CD4-positive, alpha-beta T cell (primary cell): ENCODE results near the gene TBCD. TPM values are rescaled to one million over a fixed set of nuclear protein-coding genes. Genes with fewer than 3 reads are reported as not detected.

Source experiments
- ATAC-seq: fragments of 200-7000 bp; cut with Tn5 transposase; one replicate; pipeline ENCODE4 v1.10.0; 2022; ENCODE audit warnings: mild to moderate bottlenecking; ENCODE audit not compliant: poor library complexity
- CTCF ChIA-PET: fragments of 350-600 bp; sonication (Branson Sonifier 250); formaldehyde crosslinking; loops from one replicate; lab custom pipeline; 2021; ENCODE audit warnings: antibody characterized with exemption, inconsistent platforms; lab: Charles Lee
- POLR2A ChIA-PET: fragments of 350-600 bp; sonication (Branson Sonifier 250); formaldehyde crosslinking; loops from one replicate; lab custom pipeline; 2021; ENCODE audit warnings: antibody characterized with exemption, inconsistent platforms; lab: Charles Lee
- DNase-seq, 14 experiments: peaks; one replicate each; pipeline ENCODE4 v3.0.0-alpha.2; 2013 to 2020; ENCODE audit warnings: mixed read lengths in 2 of 14
- H3K27ac ChIP-seq, 2 donors: one replicate each; pipeline versions ENCODE4 v1.5.1 to v1.7.0; 2013; ENCODE audit warnings: low read length in 2 of 2, low read depth in 1 of 2, mild to moderate bottlenecking in 1 of 2
- H3K27me3 ChIP-seq, 2 experiments: 1 replicate in 1 of 2; 2 replicates in 1 of 2; pipeline versions ENCODE4 v1.6.1 to v1.7.0; 2013; ENCODE audit warnings: low read length in 2 of 2, control low read depth in 1 of 2, mild to moderate bottlenecking in 1 of 2, moderate library complexity in 1 of 2; ENCODE audit not compliant: insufficient read depth in 2 of 2, control insufficient read depth in 1 of 2
- H3K36me3 ChIP-seq: one replicate; pipeline ENCODE4 v1.6.1; 2013; ENCODE audit warnings: low read length, control low read depth; ENCODE audit not compliant: insufficient read depth
- H3K4me1 ChIP-seq: one replicate; pipeline ENCODE4 v1.6.1; 2013; ENCODE audit warnings: low read length, control low read depth; ENCODE audit not compliant: insufficient read depth
- H3K4me3 ChIP-seq: one replicate; pipeline ENCODE4 v1.5.1; 2013; ENCODE audit warnings: mild to moderate bottlenecking, low read length, moderate library complexity
- H3K9me3 ChIP-seq, 2 experiments: 1 replicate in 1 of 2; 2 replicates in 1 of 2; pipeline versions ENCODE4 v1.6.1 to v1.7.0; 2013; ENCODE audit warnings: low read length in 2 of 2, mild to moderate bottlenecking in 2 of 2, control low read depth in 1 of 2, moderate library complexity in 1 of 2; ENCODE audit not compliant: control insufficient read depth in 1 of 2, insufficient read depth in 1 of 2
- H3K27ac Mint-ChIP-seq: one replicate; pipeline ENCODE4 v1.8.0; 2020; ENCODE audit warnings: mixed read lengths
- H3K27me3 Mint-ChIP-seq: one replicate; pipeline ENCODE4 v1.8.0; 2021; ENCODE audit warnings: mixed read lengths
- H3K36me3 Mint-ChIP-seq: one replicate; pipeline ENCODE4 v1.8.0; 2021; ENCODE audit warnings: low read depth, mixed read lengths
- H3K4me1 Mint-ChIP-seq: one replicate; pipeline ENCODE4 v1.8.0; 2021; ENCODE audit warnings: low read depth, mixed read lengths
- H3K4me3 Mint-ChIP-seq: one replicate; pipeline ENCODE4 v1.8.0; 2020; ENCODE audit warnings: mild to moderate bottlenecking, mixed read lengths
- H3K9me3 Mint-ChIP-seq: one replicate; pipeline ENCODE4 v1.8.0; 2020; ENCODE audit warnings: mixed read lengths
- intact Hi-C, 2 experiments: fragments of 100-400 bp; cut with DNase I in 1 of 2; cut with micrococcal nuclease in 1 of 2; formaldehyde crosslinking; loops; one replicate each; pipeline versions ENCODE4 v1.15.1 to v1.9.0; 2023 to 2025; cut with DNase I, micrococcal nuclease
- total RNA-seq, 174 experiments: library from RNA in 2 of 174; stranded (reverse) in 2 of 174; gene quantifications; one replicate each; pipeline ENCODE4 v1.2.3 and lab custom pipeline; 2021 to 2026
- TF ChIP-seq, protein P1 (sequence below): fragments of 200-600 bp; IDR thresholded peaks from one replicate; pipeline ENCODE4 v1.8.0; 2022; ENCODE audit warnings: antibody characterized with exemption, mild to moderate bottlenecking

The TBCD gene
- total RNA-seq, 2 experiments from 2014 or later: 74.6 to 80.3 TPM

DNA sequence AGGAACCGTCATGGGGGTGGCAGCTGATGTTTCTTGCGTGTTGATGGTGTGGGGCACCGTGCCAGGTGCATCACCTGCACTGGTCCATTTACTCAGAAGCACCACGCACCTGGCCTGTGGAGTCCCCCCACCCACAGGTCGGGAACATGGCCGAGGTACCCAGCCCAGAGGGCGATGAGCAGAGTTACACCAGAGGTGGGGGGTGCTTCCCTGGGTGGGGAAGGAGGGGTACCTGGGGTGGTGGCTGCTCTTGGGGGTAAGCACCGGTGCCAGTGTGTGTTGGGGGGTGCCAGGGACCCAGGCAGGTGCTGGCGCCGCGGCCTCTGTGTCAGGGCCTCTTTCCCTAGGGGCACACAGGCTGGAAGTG is 92.9 kb downstream of the TBCD start:
- H3K36me3 Mint-ChIP-seq: no peaks in the 10 kb centered on the region
- no peak overlapping the region for H3K27ac Mint-ChIP-seq
- intact Hi-C loops: no loop called here
- DNase-seq (peak in 1 of 14 experiments; percentile 29), ATAC-seq (no peak)
- ChIA-PET POLR2A (no interaction called here), CTCF (no interaction called here)
- Histone ChIP-seq H3K27me3 (no peaks in the 10 kb centered on the region), H3K27ac (no peak overlapping the region), H3K4me3 (no peak overlapping the region), H3K36me3 (peaks cover 5% of the 10 kb centered on the region), H3K4me1 (peaks cover 4% of the 10 kb centered on the region), H3K9me3 (peaks cover 0 to under 1% of the 10 kb centered on the region in 2 experiments)
- no peaks in the 10 kb centered on the region for H3K27me3 Mint-ChIP-seq
- H3K9me3 Mint-ChIP-seq: no peaks in the 10 kb centered on the region
- peaks cover 13% of the 10 kb centered on the region for H3K4me1 Mint-ChIP-seq
- no peak overlapping the region for H3K4me3 Mint-ChIP-seq
- TF ChIP-seq, protein P1, sequence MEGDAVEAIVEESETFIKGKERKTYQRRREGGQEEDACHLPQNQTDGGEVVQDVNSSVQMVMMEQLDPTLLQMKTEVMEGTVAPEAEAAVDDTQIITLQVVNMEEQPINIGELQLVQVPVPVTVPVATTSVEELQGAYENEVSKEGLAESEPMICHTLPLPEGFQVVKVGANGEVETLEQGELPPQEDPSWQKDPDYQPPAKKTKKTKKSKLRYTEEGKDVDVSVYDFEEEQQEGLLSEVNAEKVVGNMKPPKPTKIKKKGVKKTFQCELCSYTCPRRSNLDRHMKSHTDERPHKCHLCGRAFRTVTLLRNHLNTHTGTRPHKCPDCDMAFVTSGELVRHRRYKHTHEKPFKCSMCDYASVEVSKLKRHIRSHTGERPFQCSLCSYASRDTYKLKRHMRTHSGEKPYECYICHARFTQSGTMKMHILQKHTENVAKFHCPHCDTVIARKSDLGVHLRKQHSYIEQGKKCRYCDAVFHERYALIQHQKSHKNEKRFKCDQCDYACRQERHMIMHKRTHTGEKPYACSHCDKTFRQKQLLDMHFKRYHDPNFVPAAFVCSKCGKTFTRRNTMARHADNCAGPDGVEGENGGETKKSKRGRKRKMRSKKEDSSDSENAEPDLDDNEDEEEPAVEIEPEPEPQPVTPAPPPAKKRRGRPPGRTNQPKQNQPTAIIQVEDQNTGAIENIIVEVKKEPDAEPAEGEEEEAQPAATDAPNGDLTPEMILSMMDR: no peak

- no peak for ATAC-seq
- Mint-ChIP-seq H3K27me3 (no peaks in the 10 kb centered on the region), H3K36me3 (no peaks in the 10 kb centered on the region), H3K27ac (no peak overlapping the region), H3K4me1 (peaks cover 13% of the 10 kb centered on the region), H3K9me3 (no peaks in the 10 kb centered on the region), H3K4me3 (no peak overlapping the region)
- TF ChIP-seq, protein P1: no peak
- CTCF ChIA-PET: no interaction called here
- H3K4me1 ChIP-seq: peaks cover 4% of the 10 kb centered on the region
- POLR2A ChIA-PET: no interaction called here
- peaks cover 0 to 4% of the 10 kb centered on the region in 2 experiments for H3K9me3 ChIP-seq
- no peak overlapping the region for H3K4me3 ChIP-seq
- intact Hi-C loops: no loop called here
- no peaks in the 10 kb centered on the region for H3K27me3 ChIP-seq
- peak in 1 of 14 experiments; percentile 20 for DNase-seq
- peaks cover 5% of the 10 kb centered on the region for H3K36me3 ChIP-seq
- H3K27ac ChIP-seq: no peak overlapping the region
Observed at GRCh38 chr17:82845163-82845807, 93.4 kb downstream of the TBCD start.

DNA sequence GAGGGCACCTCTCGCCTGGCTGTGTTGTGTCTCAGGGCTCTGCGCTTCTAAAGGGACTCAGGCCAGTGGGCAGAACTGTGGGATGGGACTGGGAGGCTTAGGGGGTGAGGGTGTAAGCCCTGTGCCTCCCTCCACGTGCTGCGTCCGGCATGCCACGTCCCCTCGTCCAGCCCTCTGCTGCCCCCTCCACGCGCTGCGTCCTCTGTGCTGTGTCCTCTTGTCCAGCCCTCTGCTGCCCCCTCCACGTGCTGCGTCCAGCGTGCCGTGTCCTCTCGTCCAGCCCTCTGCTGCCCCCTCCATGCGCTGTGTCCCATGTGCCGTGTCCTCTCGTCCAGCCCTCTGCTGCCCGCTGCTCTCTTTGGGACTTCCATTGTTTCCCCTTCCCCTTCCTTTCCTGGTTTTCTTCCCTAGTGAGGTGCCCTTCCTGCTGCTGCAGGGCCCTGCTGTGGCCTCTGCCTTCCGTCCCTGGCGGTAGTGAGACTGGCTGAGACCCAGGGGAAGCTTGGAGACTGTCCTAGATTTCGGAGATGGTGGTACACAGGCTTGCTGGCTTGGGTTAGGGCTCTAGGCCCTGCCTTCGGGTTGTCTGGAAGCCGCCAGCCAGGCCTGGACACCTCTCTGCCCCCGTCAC is 94.3 kb downstream of the TBCD start:
- Histone ChIP-seq H3K36me3 (peaks cover 5% of the 10 kb centered on the region), H3K4me1 (peaks cover 4% of the 10 kb centered on the region), H3K4me3 (no peak overlapping the region), H3K9me3 (peaks cover 0 to 4% of the 10 kb centered on the region in 2 experiments), H3K27me3 (no peaks in the 10 kb centered on the region), H3K27ac (no peak overlapping the region)
- CTCF ChIA-PET: no interaction called here
- H3K27ac Mint-ChIP-seq: no peak overlapping the region
- no peaks in the 10 kb centered on the region for H3K9me3 Mint-ChIP-seq
- TF ChIP-seq, protein P1: no peak
- H3K4me1 Mint-ChIP-seq: peaks cover 13% of the 10 kb centered on the region
- H3K36me3 Mint-ChIP-seq: no peaks in the 10 kb centered on the region
- DNase-seq: no peak
- intact Hi-C loops: no loop called here
- no peaks in the 10 kb centered on the region for H3K27me3 Mint-ChIP-seq
- no peak for ATAC-seq
- POLR2A ChIA-PET: no interaction called here
- H3K4me3 Mint-ChIP-seq: no peak overlapping the region
